Smooth muscle cell (in vitro differentiated cells): Measurements from ENCODE around the gene GMDS. TPM values are rescaled to one million over a fixed set of nuclear protein-coding genes. Genes with fewer than 3 reads are reported as not detected.

Source experiments
- DNase-seq: peaks from one replicate; lab custom pipeline; 2025; ENCODE audit not compliant: unreplicated experiment; lab: John Stamatoyannopoulos, UW
- H2AFZ ChIP-seq: fragments of 200-600 bp; sonication (generic); 2 replicates; pipeline ENCODE4 v1.6.0; 2016; ENCODE audit warnings: antibody characterized with exemption, low read depth, mild to moderate bottlenecking
- H3F3A ChIP-seq: fragments of 200-600 bp; sonication (generic); 2 replicates; pipeline ENCODE4 v1.6.0; 2017; ENCODE audit warnings: antibody characterized with exemption, low read depth
- H3K27ac ChIP-seq: fragments of 200-600 bp; sonication (generic); 2 replicates; pipeline ENCODE4 v1.5.1; 2016; ENCODE audit warnings: low read depth, mild to moderate bottlenecking
- H3K27me3 ChIP-seq: fragments of 200-600 bp; sonication (generic); 2 replicates; pipeline ENCODE4 v1.6.1; 2016; ENCODE audit warnings: low read depth, mild to moderate bottlenecking
- H3K36me3 ChIP-seq: fragments of 200-600 bp; sonication (generic); 2 replicates; pipeline ENCODE4 v1.5.1; 2016; ENCODE audit warnings: low read depth
- H3K4me1 ChIP-seq: fragments of 200-600 bp; sonication (generic); 2 replicates; pipeline ENCODE4 v1.5.1; 2016; ENCODE audit warnings: low read depth
- H3K4me2 ChIP-seq: fragments of 200-600 bp; sonication (generic); 2 replicates; pipeline ENCODE4 v1.6.0; 2016; ENCODE audit warnings: mild to moderate bottlenecking
- H3K4me3 ChIP-seq: fragments of 200-600 bp; sonication (generic); 2 replicates; pipeline ENCODE4 v1.5.1; 2016; ENCODE audit warnings: mild to moderate bottlenecking
- H3K79me2 ChIP-seq: fragments of 200-600 bp; sonication (generic); 2 replicates; pipeline ENCODE4 v1.6.0; 2016; ENCODE audit warnings: low read depth, mild to moderate bottlenecking
- H3K9ac ChIP-seq: fragments of 200-600 bp; sonication (generic); 2 replicates; pipeline ENCODE4 v1.6.0; 2016; ENCODE audit warnings: low read depth
- H3K9me3 ChIP-seq: fragments of 200-600 bp; sonication (generic); replicated peaks from 2 replicates; pipeline ENCODE4 v1.5.1; 2016; ENCODE audit warnings: low read depth
- H4K20me1 ChIP-seq: fragments of 200-600 bp; sonication (generic); 2 replicates; pipeline ENCODE4 v1.6.0; 2016; ENCODE audit warnings: low read depth
- WGBS: methylation state at CpG from one replicate; pipeline ENCODE4 v1.1.7; 2016; ENCODE audit warnings: low lambda C conversion rate; 5-methylcytosine and 5-hydroxymethylcytosine counted together
- polyA plus RNA-seq: library from polyadenylated mRNA; unstranded; fragments of >200 nt; fragmentation: Nextera tagmentation; extraction: Ambion mirVana; gene quantifications from 2 replicates; pipeline ENCODE4 v1.2.1, GENCODE V29; 2016
- total RNA-seq: library from RNA; depleted of rRNA; stranded (reverse); fragments of >200 nt; gene quantifications from 2 replicates; pipeline ENCODE4 v1.2.3, GENCODE V29; 2014
- TF ChIP-seq, protein P1 (sequence below): fragments of 200-600 bp; sonication (generic); IDR thresholded peaks from 2 replicates; pipeline ENCODE4 v1.5.1; 2017; ENCODE audit warnings: borderline replicate concordance, mild to moderate bottlenecking, antibody characterized with exemption; ENCODE audit not compliant: insufficient read depth, poor library complexity, severe bottlenecking

GMDS gene
- total and polyA plus RNA-seq, 2 experiments from 2014 or later = 3.7 to 8.5 TPM

GRCh38 chr6:1786455-1787453 is 458.7 kb downstream of the GMDS start:
- no peaks in the 10 kb centered on the region for H4K20me1 ChIP-seq
- no peak overlapping the region for H2AFZ ChIP-seq
- H3K79me2 ChIP-seq = no peaks in the 10 kb centered on the region
- DNase-seq = no peak
- H3K4me2 ChIP-seq = no peak overlapping the region
- no peak overlapping the region for H3K27ac ChIP-seq
- TF ChIP-seq, protein P1, sequence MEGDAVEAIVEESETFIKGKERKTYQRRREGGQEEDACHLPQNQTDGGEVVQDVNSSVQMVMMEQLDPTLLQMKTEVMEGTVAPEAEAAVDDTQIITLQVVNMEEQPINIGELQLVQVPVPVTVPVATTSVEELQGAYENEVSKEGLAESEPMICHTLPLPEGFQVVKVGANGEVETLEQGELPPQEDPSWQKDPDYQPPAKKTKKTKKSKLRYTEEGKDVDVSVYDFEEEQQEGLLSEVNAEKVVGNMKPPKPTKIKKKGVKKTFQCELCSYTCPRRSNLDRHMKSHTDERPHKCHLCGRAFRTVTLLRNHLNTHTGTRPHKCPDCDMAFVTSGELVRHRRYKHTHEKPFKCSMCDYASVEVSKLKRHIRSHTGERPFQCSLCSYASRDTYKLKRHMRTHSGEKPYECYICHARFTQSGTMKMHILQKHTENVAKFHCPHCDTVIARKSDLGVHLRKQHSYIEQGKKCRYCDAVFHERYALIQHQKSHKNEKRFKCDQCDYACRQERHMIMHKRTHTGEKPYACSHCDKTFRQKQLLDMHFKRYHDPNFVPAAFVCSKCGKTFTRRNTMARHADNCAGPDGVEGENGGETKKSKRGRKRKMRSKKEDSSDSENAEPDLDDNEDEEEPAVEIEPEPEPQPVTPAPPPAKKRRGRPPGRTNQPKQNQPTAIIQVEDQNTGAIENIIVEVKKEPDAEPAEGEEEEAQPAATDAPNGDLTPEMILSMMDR = no peak
- H3K27me3 ChIP-seq = no peaks in the 10 kb centered on the region
- no peak overlapping the region for H3K9ac ChIP-seq
- no peaks in the 10 kb centered on the region for H3K4me1 ChIP-seq
- H3F3A ChIP-seq = no peaks in the 10 kb centered on the region
- no peaks in the 10 kb centered on the region for H3K9me3 ChIP-seq
- no peak overlapping the region for H3K4me3 ChIP-seq
- H3K36me3 ChIP-seq = no peaks in the 10 kb centered on the region
- WGBS = 78% methylated on average over 15 of the region's 15 CpGs

- Histone ChIP-seq H3K79me2 (no peaks in the 10 kb centered on the region), H4K20me1 (no peaks in the 10 kb centered on the region), H2AFZ (no peak overlapping the region), H3K27me3 (no peaks in the 10 kb centered on the region), H3K9ac (no peak overlapping the region), H3K27ac (no peak overlapping the region), H3K36me3 (no peaks in the 10 kb centered on the region), H3K4me3 (no peak overlapping the region), H3K4me2 (no peak overlapping the region), H3K9me3 (no peaks in the 10 kb centered on the region), H3F3A (no peaks in the 10 kb centered on the region), H3K4me1 (no peaks in the 10 kb centered on the region)
- no peak for DNase-seq
- WGBS = 92% methylated on average over 6 of the region's 6 CpGs
- TF ChIP-seq, protein P1 = no peak
These were observed 461.0 kb downstream of the GMDS start for GRCh38 chr6:1784422-1784884.

- WGBS = over 99% methylated on average over 4 of the region's 4 CpGs
- H3K79me2 ChIP-seq = no peaks in the 10 kb centered on the region
These were observed 463.6 kb downstream of the GMDS start for GRCh38 chr6:1781817-1782184.

More at GRCh38 chr6:1781817-1782184, 463.6 kb downstream of the GMDS start:
- Histone ChIP-seq H3K9me3 (no peaks in the 10 kb centered on the region), H4K20me1 (no peaks in the 10 kb centered on the region), H3K4me2 (no peak overlapping the region), H3F3A (no peaks in the 10 kb centered on the region), H3K4me1 (no peaks in the 10 kb centered on the region), H3K36me3 (no peaks in the 10 kb centered on the region), H2AFZ (no peak overlapping the region), H3K27me3 (no peaks in the 10 kb centered on the region), H3K9ac (no peak overlapping the region), H3K4me3 (no peak overlapping the region), H3K27ac (no peak overlapping the region)
- TF ChIP-seq, protein P1 = no peak
- DNase-seq = no peak
